NT2/D1 (cell line): ENCODE measurements around the gene ILK.

Experiments
- SUZ12 ChIP-seq: IDR thresholded peaks from 2 replicates; pipeline ENCODE4 v1.6.1; 2011; ENCODE audit not compliant: insufficient read length, insufficient read depth; ENCODE audit errors: extremely low read depth
- YY1 ChIP-seq: IDR thresholded peaks from 2 replicates; pipeline ENCODE4 v1.6.1; 2011; ENCODE audit not compliant: insufficient read length, insufficient read depth
- ZNF274 ChIP-seq: IDR thresholded peaks from 2 replicates; pipeline ENCODE4 v1.6.1; 2011; ENCODE audit warnings: mild to moderate bottlenecking, low read depth, low read length

DNA sequence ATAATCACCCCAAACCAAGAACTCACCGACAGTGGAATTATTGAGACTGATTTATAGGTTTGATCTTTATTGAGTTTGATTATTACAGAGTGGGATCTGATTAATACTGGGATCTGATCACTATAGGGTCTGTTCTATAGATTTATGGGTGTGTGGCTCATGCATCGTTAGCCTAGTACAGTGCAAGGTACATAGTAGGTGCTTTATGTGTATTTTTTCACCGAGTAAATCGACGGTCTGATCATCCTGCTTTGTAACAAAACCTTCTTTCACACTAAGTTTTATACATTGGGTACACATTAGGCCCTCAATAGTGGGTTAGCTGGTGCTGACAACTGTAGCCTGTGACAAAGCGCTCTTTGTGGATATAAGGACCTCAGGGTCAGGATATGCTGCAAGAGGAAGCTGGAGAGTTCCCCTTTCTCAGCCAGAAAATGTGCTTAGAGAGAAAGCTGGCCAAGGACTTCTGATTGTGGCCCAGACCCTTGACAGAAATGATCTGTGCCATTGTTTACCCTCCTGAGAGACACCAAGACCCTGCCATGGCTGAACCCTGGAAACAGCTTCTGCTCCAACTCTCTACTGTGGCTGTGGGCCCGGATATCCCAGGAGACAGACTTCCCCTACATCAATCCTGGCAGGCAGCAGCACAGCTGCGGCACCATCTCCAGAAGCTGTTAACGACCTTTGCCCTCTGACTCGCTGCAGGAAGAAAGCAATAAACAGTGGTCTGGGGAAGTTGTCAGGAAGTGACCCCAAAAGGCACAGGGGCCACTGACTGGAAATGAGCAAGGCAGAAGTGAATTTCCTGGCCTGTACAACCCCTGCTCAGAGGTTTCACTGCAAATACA, 31.7 kb downstream of the ILK start:
- TF ChIP-seq YY1: no peak
- no peak for TF ChIP-seq SUZ12
- no peak for TF ChIP-seq ZNF274
